GM10847 (cell line): Measurements from ENCODE around the gene UGGT2.

ENCODE experiments used
- POLR2A ChIP-seq: IDR thresholded peaks from 2 replicates; pipeline ENCODE4 v1.6.1; 2011; ENCODE audit not compliant: insufficient read length; ENCODE audit errors: extremely low read depth

Gene UGGT2

GRCh38 chr13:95805921-95806320 is 247.3 kb downstream of the UGGT2 start:
- TF ChIP-seq POLR2A = no peak

- no peak for TF ChIP-seq POLR2A
Observed at GRCh38 chr13:95801825-95802224, 251.4 kb downstream of the UGGT2 start.

GRCh38 chr13:95800436-95800835 is 252.8 kb downstream of the UGGT2 start:
- TF ChIP-seq POLR2A = no peak

- no peak for TF ChIP-seq POLR2A
Observed at GRCh38 chr13:95797016-95797415, 256.2 kb downstream of the UGGT2 start.

- TF ChIP-seq POLR2A = no peak
Observed at GRCh38 chr13:95793781-95794180, 259.4 kb downstream of the UGGT2 start.

- no peak for TF ChIP-seq POLR2A
Observed at GRCh38 chr13:95793018-95793555, 260.1 kb downstream of the UGGT2 start.

GRCh38 chr13:95791084-95791722 is 262.0 kb downstream of the UGGT2 start:
- TF ChIP-seq POLR2A = no peak

GRCh38 chr13:95788100-95788463 is 265.1 kb downstream of the UGGT2 start:
- TF ChIP-seq POLR2A = no peak

- TF ChIP-seq POLR2A = no peak
Observed at GRCh38 chr13:95787356-95788099, 265.7 kb downstream of the UGGT2 start.

GRCh38 chr13:95784900-95785290 is 268.3 kb downstream of the UGGT2 start:
- no peak for TF ChIP-seq POLR2A

- no peak for TF ChIP-seq POLR2A
Observed at GRCh38 chr13:95784161-95784899, 268.9 kb downstream of the UGGT2 start.

- TF ChIP-seq POLR2A = no peak
Observed at GRCh38 chr13:95783747-95784146, 269.5 kb downstream of the UGGT2 start.

- TF ChIP-seq POLR2A = no peak
Observed at GRCh38 chr13:95781016-95781415, 272.2 kb downstream of the UGGT2 start.

- no peak for TF ChIP-seq POLR2A
Observed at GRCh38 chr13:95779522-95779921, 273.7 kb downstream of the UGGT2 start.

- TF ChIP-seq POLR2A = no peak
Observed at GRCh38 chr13:95771905-95772304, 281.3 kb downstream of the UGGT2 start.

- no peak for TF ChIP-seq POLR2A
Observed at GRCh38 chr13:95763601-95764000, 289.6 kb downstream of the UGGT2 start.

GRCh38 chr13:95756072-95756471 is 297.1 kb downstream of the UGGT2 start:
- no peak for TF ChIP-seq POLR2A

- no peak for TF ChIP-seq POLR2A
Observed at GRCh38 chr13:95754069-95754468, 299.1 kb downstream of the UGGT2 start.
